Heart left ventricle (tissue), 13 donors: ENCODE data around the gene MYO1H.

ENCODE experiments used
- POLR2A ChIP-seq, 2 donors: fragments of 450-650 bp; IDR thresholded peaks; one replicate each; pipeline ENCODE4 v1.6.1; 2017; ENCODE audit warnings: antibody characterized with exemption in 2 of 2, mild to moderate bottlenecking in 2 of 2, moderate library complexity in 2 of 2
- TF ChIP-seq, protein P1 (sequence below), 12 donors: fragments of 200-600 bp; sonication (generic) in 4 of 12; IDR thresholded peaks; one replicate each; pipeline versions ENCODE4 v1.5.0 to v1.8.0; 2018 to 2022; ENCODE audit warnings: antibody characterized with exemption in 12 of 12, mild to moderate bottlenecking in 5 of 12
- donor health status: ischemic (EF 13 %, LVEDD 7.1; RV severe dilation, severe dysfunction).
- donor health status: DM: no; HTN: yes; CAD: no.
- donor health status: DM: no; HTN: no; CAD: no.
- donor health status: ischemic (EF 25% LVEDD 6.9; RV normal size, moderate dysfunction).
- donor health status: ischemic (EF 25% LVEDD 5.7; RV mildly dilated, moderate dysfunction).
- donor health status: ischemic (EF 35%, LVEDD 5.7; RV mildly dilated, moderate dysfunction).
- donor health status: nonischemic (EF 11% LVEDD 7.7; RV severe dilation, severe dysfunction).
- donor health status: DM: yes; HTN: yes; CAD: no.
- donor health status: PGD.
- donor health status: ischemic (EF 29% LVEDD 5.4; RV normal size, mild dysfunction).
- donor health status: nonischemic (EF 23%, LVEDD 6.1; RV moderate dilation, normal function).

DNA sequence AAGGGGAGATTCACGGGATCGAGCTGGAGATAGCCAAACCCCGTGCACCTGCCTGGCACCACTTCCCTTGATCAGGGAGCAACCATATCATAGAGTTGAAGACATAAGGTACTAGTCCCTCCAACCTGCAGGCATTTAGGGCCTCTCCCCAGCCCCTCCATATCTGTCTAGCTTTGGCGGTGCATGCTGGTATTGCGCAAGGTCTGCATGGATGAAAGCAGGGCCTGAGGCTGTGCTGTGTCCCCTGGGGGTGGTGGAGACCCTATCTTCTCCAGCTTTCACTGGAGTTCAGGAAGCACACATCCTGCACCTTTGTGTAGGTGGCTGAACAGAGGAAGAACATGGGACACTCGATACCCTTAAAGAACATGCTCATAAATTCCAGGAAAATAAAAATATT lies 82.5 kb downstream of the MYO1H start:
- TF ChIP-seq, protein P1, sequence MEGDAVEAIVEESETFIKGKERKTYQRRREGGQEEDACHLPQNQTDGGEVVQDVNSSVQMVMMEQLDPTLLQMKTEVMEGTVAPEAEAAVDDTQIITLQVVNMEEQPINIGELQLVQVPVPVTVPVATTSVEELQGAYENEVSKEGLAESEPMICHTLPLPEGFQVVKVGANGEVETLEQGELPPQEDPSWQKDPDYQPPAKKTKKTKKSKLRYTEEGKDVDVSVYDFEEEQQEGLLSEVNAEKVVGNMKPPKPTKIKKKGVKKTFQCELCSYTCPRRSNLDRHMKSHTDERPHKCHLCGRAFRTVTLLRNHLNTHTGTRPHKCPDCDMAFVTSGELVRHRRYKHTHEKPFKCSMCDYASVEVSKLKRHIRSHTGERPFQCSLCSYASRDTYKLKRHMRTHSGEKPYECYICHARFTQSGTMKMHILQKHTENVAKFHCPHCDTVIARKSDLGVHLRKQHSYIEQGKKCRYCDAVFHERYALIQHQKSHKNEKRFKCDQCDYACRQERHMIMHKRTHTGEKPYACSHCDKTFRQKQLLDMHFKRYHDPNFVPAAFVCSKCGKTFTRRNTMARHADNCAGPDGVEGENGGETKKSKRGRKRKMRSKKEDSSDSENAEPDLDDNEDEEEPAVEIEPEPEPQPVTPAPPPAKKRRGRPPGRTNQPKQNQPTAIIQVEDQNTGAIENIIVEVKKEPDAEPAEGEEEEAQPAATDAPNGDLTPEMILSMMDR (IDR thresholded peaks at IDR 0.05) = no peak
- no peak for TF ChIP-seq POLR2A (IDR thresholded peaks at IDR 0.05)
